HG03558 (cell line): ENCODE data around the gene TANGO6.
"Not testable (repeated sequence)": the region's sequence is repeated elsewhere in the genome, so short reads cannot be mapped to it uniquely, and the experiment has no call there.

Experiments
- ATAC-seq: cut with Tn5 transposase; IDR thresholded peaks from one replicate; pipeline ENCODE4 v1.9.1; 2021; ENCODE audit warnings: moderate number of reproducible peaks; ENCODE audit not compliant: unreplicated experiment; ENCODE audit errors: extremely low read depth

The TANGO6 gene

DNA sequence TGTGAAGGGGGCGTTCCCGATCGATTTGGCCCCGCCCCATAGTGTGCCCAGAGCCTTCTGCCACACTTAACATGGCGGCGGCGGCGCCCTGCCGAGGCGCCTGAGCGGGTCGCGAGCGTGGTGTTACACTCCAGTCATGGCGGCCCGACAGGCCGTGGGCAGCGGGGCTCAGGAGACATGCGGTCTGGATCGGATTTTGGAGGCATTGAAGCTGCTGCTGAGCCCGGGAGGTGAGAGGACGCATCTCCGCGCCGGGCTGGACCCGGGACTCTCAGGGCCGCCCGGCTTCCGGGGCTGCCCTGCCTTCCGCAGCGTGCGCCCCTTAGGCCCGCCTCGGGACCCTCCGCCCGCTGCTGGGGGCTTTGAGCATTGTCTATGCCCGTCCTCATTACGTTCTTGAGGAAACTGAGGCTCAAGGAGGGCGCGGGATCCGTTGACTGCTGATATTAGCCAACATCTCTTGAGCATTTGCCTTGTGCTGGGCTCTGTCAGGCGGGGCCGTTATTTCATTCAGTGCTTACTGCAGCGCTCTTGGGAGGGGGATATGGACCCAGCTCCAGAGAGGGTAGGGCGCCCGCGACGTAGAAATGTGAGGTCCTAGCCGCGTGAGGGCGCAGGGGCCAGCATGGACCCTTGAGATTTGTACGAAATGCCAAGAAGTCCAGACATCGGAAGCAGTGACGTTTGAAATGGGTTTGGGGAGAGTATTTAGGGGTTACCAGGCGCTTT, at the start of gene TANGO6:
TSS of gene TANGO6 (plus strand) at position 50 of the 729 bp plus-strand sequence. CDS start at position 137, 87 bp downstream.
- no peak for ATAC-seq

DNA sequence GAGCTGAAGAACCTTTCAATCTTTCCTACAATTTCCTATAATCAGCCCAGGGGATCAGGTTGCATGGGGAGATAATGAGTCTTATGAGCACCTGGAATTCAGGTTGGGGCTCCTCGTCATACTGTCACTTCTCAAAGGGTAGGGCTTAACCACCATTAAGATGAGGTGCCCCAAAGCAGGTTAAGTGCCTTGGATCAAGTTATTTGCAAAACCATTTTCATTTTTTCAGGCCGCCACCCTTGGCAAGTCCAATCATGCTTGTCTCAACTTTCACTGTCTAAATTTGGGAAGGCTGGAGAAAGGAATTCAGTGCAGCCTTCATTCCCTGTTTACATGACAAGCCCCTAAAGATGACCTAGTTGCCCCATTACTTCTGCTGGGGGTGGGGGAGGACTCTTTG, 44.9 kb upstream of the TANGO6 start:
- ATAC-seq: no peak

DNA sequence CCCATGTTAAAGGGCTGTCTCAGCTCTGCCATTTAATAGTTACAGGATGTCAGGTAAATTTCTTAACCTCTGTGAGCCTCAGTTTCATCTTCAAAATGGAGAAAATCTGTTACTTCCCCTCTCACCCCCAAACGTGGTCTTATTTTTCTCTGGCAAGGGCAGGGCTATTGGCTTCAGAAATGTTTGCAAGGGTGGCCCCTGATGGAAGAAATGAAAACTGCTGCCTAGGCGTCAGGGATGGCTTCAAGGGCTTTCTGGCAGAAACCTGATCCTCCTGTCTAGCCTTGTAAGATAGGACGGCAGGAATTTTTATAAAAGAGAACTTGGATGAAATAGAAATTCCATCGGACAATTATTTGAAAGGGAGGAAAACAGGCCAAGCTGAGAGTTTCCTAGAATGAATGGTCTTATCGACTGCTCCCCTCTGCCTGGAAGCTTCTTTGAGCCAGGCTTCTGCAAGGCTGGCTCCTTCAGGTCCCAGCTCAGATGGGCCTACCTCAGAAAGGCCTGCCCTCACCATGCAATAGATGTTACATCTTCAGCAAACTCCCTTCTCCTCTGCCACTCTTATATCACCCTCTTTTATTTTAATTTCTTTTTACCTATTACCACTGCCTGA, 43.0 kb upstream of the TANGO6 start:
- no peak for ATAC-seq

DNA sequence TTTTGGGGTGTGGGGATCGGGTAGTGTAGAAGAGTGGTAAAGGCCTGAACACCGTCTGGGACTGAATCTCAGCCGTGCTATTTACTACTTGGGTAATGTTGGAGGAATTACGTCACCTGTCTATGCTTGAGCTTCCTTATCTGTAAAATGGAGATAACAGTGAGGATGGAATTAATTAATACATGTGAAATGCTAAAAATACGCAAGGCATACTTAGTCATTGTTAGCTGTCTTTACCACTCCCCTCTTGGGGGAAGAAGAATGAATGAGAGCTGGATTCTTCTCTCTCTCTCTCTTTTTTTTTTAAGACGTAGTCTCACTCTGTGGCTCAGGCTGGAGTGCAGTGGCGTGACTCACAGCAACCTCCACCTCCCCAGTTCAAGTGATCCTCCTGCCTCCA, 41.1 kb upstream of the TANGO6 start:
- ATAC-seq: no peak

DNA sequence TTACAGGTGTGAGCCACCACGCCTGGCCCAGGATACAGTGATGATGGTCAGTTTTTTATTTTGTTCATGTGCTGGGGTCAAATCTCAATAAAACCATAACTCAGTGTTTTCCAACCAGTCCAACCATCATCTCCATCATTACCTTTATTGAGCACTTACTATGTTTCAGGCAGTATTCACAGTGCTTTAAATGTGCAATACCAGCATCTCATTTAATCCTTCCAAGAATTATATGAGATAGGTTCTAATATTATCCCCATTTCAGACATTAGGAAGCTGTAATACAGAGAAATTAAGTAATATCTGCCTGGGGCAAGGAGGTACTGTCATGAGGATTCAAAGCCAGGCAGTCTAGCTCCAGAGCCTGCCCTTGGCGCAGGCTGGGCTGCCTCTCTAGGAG, 36.9 kb upstream of the TANGO6 start:
- no peak for ATAC-seq

DNA sequence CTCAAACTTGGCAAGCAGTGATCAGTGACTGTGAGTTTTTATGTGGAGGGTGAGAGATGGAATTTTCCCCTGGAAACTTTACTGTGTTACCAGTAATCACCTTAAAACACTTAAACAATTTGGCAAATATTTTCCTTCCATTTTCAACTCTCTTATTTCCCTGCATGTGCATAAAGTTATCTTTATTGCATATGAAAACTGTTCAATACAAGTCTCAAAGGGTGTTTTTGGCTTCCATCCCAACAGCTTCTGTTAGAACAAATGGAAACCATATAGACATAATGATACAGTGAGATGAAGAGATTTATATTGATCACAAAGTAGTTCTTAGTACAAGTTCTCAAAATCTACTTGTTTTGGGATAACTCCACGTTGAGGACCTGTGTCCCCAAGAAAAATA, 36.4 kb upstream of the TANGO6 start:
- no peak for ATAC-seq

DNA sequence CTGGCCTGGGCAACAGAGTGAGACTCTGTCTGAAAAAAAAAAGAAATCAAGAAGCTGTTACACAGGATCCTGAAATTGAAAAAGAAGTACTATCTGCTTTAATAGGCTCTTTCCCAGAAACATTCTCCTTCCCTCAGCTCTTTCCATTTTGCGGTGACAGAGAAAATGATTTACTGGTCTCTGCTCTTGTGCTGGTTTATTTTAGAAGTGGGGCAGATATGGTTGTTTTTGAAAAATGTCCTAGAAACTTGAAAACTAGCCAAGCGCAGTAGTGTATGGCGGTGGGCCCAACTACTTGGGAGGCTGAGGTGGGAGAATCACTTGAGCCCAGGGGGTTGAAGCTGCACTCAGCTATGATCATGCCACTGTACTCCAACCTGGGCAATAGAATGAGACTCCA, 28.8 kb upstream of the TANGO6 start:
- ATAC-seq: no peak

DNA sequence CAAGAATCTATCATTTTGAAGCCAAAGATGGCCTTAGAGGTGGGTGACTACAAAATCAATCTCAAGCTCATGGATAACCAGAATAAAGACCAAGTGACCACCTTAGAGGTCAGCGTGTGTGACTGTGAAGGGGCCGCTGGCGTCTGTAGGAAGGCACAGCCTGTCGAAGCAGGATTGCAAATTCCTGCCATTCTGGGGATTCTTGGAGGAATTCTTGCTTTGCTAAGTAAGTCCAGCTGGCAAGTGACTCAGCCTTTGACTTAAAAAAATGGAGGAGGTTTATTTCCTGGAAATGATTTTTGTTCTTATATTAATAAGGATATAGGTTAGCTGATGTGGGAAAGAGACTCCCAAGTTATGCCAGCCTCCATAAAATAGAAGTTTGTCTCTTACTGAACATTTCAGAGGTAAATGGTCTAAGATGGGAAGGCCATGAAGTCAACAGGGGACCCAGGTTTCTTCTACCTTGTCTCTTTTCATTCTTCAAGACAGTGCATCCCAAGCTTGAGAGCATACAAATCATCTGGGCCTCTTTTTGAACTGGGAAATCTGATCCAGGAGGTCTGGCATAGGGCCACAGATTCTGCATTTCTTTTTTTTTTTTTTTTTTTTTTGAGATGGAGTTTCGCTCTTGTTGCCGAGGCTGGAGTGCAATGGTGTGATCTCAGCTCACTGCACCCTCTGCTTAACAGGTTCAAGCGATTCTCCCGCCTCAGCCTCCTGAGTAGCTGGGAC, 19.8 kb upstream of the TANGO6 start:
- no peak for ATAC-seq

DNA sequence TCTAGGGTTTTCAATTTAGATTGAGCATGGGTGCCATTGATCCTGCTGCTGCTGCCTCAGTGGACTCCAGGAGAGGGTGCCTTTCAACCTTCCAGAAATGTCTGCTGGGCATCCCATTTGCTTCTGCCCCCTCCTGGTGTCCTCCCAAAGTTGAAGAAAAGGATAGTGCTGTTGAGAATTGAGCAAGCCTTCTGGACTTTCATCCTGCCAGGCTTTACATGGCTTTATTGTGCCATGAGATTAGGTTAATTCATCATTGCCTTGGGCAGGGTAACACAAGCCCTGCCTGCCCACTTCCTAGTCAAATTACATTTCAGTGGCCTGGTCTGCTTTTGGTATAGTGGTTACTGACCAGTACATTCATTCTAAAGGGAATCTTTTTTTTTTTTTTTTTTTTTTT, 17.9 kb upstream of the TANGO6 start:
- no peak for ATAC-seq

DNA sequence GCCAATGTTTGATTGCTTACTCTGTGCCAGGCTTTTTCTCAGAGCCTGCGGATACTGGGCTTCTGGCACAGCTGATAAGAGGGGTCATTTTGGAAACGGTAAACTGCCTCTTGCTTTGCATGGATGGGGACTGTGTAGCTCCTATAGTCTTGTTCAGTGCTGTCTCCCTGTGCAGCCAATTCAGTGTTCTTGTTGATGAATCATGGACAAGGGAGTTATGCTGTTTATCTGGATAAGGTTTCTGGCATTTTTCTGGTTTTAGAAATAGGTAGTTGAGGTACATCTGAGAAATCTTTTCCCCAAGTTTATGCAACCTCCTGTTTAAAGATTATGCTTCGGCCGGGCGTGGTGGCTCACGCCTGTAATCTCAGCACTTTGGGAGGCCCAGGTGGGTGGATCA, 16.7 kb upstream of the TANGO6 start:
- ATAC-seq: no peak

DNA sequence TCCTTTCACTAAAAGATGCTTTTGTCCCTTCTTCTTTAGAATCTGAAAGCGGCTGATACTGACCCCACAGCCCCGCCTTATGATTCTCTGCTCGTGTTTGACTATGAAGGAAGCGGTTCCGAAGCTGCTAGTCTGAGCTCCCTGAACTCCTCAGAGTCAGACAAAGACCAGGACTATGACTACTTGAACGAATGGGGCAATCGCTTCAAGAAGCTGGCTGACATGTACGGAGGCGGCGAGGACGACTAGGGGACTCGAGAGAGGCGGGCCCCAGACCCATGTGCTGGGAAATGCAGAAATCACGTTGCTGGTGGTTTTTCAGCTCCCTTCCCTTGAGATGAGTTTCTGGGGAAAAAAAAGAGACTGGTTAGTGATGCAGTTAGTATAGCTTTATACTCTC, 10.1 kb upstream of the TANGO6 start:
- ATAC-seq: no peak

DNA sequence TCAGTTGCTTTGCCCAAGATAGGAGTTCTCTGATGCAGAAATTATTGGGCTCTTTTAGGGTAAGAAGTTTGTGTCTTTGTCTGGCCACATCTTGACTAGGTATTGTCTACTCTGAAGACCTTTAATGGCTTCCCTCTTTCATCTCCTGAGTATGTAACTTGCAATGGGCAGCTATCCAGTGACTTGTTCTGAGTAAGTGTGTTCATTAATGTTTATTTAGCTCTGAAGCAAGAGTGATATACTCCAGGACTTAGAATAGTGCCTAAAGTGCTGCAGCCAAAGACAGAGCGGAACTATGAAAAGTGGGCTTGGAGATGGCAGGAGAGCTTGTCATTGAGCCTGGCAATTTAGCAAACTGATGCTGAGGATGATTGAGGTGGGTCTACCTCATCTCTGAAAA, 8.8 kb upstream of the TANGO6 start:
- no peak for ATAC-seq

DNA sequence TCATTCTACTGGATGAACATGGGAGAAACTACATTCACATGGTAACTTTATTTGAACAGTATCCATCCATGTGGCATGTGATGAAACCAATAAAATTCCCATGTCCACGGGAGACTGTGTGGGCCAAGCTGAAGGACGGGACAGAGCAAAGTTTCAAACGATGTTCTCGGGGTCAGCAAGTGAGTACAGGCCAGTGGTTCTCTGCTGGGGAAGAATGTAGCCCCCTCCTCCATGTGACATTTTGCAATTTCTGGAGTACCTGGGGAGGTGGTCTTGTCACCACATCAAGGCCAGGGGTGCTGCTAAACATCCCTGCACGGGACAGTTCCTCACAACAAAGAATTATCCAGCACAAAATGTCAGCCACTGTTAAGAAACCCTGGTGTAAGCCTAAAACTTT, 7.4 kb upstream of the TANGO6 start:
- no peak for ATAC-seq

DNA sequence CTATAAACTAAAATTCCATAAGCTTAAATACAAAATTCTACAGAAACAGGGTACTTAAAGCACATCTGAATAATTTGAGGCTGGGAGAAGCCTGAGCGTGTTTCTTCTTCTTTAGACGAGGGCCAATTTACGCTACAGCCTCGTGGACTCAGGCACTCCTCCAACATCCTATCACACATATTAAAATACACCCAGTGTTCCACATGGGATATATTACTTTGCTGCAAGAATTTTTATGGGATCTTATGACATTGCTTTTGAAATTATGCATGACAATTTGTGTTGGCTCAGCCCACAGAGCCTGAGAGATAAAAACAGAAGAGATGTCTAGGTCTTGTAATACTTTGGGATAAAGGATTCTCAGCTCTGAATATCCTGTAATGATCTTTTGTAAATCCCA, 3.5 kb upstream of the TANGO6 start:
- no peak for ATAC-seq

DNA sequence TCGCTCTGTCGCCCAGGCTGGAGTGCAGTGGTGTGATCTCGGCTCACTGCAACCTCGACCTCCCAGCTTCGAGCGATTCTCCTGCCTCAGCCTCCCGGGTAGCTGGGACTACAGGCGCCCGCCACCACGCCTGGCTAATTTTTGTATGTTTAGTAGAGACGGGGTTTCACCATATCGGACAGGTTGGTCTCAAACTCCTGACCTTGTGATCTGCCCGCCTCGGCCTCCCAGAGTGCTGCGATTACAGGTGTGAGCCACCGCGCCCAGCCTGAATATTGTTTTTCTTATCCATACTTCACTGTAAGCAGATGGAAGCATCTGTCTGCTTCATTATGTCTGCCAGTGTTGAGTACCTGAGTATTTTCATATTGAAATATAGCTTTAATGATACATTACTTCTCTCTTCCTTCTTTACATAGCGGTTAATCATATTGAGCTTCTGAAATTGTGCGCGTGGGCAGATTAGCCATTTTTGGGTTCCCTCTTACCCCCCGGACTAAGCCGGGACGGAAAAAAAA, 308 bp upstream of the TANGO6 start:
- ATAC-seq: not testable (repeated sequence)

DNA sequence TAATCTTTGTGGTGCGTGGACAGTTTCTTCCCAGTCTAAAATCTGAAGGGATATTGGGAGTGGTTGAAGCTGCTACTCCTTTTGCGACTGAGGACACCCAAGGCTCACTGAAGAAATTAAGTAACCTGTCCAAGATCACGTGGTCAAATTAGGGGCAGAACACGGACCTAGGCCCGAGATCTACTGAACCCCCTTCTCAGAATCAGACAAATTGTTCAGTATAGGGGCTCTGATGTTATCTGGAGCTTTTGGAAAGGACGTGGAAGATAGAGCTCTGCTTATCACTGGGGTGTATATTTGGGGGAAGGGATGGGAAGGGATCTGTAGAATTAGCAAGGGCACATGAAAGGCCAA, 857 bp downstream of the TANGO6 start:
- ATAC-seq: no peak

DNA sequence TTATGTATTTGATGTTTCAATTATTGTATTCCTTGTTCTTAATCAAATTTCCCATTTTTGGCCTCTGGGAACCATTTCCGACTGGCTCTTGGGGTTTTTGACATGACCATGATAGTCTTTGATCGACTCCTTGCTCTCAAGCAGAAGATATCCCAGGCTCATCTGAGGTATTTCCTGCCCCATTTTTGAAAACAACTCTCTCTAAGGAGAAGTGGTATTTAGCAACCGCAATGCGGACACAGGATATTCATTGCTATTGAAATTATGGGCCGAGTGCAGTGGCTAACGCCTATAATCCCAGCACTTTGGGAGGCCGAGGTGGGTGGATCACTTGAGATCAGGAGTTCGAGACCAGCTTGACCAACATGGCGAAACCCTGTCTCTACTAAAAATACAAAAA, 5.5 kb downstream of the TANGO6 start:
- no peak for ATAC-seq

DNA sequence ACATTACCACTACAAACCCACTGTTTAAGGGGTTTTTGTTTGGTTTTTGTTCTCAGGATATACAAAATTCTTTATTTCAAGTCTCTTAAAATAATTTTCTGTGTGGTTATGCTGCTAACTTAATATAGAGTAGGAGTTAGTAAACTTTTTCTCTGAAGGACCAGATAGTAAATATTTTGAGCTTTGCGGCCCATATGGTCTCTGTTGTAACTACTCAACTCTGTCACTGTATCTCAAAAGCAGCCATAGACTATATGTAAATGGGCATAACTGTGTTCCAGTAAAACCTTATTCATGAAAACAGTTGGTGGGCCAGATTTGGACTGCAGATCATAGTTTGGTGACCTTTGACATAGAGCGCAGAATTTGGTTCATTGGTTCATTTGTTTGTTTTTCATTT, 7.2 kb downstream of the TANGO6 start:
- no peak for ATAC-seq

DNA sequence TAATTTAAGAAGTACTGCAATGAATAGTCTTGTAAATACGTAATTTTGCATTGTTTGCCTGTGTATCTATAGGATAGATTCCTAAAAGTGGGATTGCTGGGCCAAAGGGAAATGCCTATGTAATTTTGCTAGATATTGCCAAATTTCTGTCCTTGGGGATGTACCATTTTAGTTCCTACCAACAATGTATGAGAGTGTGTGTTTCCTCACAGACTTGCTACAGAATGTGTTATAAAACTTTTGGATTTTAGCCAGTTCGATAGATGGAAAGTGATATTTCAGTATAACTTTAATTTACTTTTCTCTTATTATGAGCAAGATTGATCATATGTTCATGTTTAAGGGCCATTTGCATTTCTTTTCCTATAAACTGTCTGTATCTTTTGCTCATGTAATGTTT, 8.3 kb downstream of the TANGO6 start:
- ATAC-seq: no peak

DNA sequence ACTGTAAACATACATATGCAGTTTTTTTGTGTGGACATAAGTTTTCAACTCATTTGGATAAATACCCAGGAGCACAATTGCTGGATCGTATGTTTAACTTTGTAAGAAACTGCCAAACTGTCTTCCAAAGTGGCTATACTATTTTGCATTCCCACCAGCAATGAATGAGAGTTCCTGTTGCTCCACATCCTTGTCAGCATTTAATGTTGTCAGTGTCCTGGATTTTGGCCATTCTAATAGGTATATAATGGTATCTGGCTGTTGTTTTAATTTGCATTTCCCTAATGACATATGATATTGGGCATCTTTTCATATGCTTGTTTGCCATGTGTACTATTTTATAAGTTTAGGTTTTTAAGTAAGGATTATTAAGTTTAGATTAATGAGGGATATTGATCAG, 14.1 kb downstream of the TANGO6 start:
- ATAC-seq: no peak

DNA sequence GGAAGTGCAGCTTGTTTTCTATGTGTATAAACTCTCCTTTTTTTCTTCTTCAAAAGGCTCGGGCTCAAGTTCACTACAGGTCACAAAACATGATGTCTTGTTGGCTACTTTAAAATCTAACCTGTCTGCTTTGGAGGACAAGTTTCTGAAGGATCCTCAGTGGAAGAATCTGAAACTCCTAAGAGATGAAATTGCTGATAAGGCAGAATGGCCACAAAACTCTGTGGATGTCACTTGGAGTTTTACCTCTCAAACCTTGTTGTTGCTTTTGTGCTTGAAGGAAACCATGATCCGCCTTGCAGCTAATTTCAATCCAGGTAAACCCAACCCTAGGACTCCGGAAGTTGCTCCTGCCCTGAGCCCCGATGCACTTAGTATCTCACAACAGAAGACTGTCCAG, 16.5 kb downstream of the TANGO6 start:
- ATAC-seq: no peak
